Prostate gland (tissue), 2 donors: ENCODE data around the gene APOF. TPM values are rescaled to one million over a fixed set of nuclear protein-coding genes. Genes with fewer than 3 reads are reported as not detected.

Experiments used
- DNase-seq: peaks from one replicate; pipeline ENCODE4 v3.0.0-alpha.2; 2019; ENCODE audit warnings: low spot score
- H3K27ac ChIP-seq, 2 donors: fragments of 200-600 bp; sonication (generic); 2 replicates each; pipeline ENCODE4 v1.5.1; 2017 to 2019
- H3K27me3 ChIP-seq: fragments of 200-600 bp; sonication (generic); replicated peaks from 2 replicates; pipeline ENCODE4 v1.5.1; 2019; ENCODE audit not compliant: insufficient read depth
- H3K36me3 ChIP-seq, 2 donors: fragments of 200-600 bp; sonication (generic); 1 replicate in 1 of 2; 2 replicates in 1 of 2; pipeline versions ENCODE4 v1.5.1 to v1.8.1; 2017 to 2019
- H3K4me1 ChIP-seq: fragments of 200-600 bp; sonication (generic); replicated peaks from 2 replicates; pipeline ENCODE4 v1.5.1; 2019
- H3K4me3 ChIP-seq, 2 donors: fragments of 200-600 bp; sonication (generic); 2 replicates each; pipeline ENCODE4 v1.5.1; 2017 to 2019
- H3K9me3 ChIP-seq: fragments of 200-600 bp; sonication (generic); 2 replicates; pipeline ENCODE4 v1.5.1; 2017
- POLR2A ChIP-seq: fragments of 450-650 bp; IDR thresholded peaks from one replicate; pipeline ENCODE4 v1.6.1; 2016; ENCODE audit warnings: antibody characterized with exemption, mild to moderate bottlenecking
- POLR2AphosphoS5 ChIP-seq: sonication (generic); formaldehyde crosslinking; IDR thresholded peaks from one replicate; pipeline ENCODE4 v1.6.1; 2017; ENCODE audit warnings: antibody characterized with exemption
- whole genome bisulfite sequencing: methylation state at CpG from one replicate; pipeline ENCODE4 v1.1.5; 2018; 5-methylcytosine and 5-hydroxymethylcytosine counted together
- intact Hi-C: fragments of 100-400 bp; cut with DNase I; formaldehyde crosslinking; loops from one replicate; pipeline ENCODE4 v1.14.2; 2022
- total RNA-seq, 2 donors: library from RNA; depleted of rRNA; stranded (reverse); fragments of >200 nt; gene quantifications; one replicate each; pipeline ENCODE4 v1.1.0, GENCODE V29; 2016
- TF ChIP-seq, protein P1 (sequence below), 4 experiments: fragments of 200-600 bp in 2 of 4; fragments of 450-650 bp in 2 of 4; sonication (generic) in 2 of 4; IDR thresholded peaks; 1 replicate in 3 of 4; 2 replicates in 1 of 4; pipeline ENCODE4 v1.5.1; 2016 to 2019; ENCODE audit warnings: antibody characterized with exemption in 4 of 4, mild to moderate bottlenecking in 2 of 4, moderate library complexity in 2 of 4

APOF gene
- total RNA-seq, 2 donors from 2014 or later = 0.62 to 1.1 TPM

DNA sequence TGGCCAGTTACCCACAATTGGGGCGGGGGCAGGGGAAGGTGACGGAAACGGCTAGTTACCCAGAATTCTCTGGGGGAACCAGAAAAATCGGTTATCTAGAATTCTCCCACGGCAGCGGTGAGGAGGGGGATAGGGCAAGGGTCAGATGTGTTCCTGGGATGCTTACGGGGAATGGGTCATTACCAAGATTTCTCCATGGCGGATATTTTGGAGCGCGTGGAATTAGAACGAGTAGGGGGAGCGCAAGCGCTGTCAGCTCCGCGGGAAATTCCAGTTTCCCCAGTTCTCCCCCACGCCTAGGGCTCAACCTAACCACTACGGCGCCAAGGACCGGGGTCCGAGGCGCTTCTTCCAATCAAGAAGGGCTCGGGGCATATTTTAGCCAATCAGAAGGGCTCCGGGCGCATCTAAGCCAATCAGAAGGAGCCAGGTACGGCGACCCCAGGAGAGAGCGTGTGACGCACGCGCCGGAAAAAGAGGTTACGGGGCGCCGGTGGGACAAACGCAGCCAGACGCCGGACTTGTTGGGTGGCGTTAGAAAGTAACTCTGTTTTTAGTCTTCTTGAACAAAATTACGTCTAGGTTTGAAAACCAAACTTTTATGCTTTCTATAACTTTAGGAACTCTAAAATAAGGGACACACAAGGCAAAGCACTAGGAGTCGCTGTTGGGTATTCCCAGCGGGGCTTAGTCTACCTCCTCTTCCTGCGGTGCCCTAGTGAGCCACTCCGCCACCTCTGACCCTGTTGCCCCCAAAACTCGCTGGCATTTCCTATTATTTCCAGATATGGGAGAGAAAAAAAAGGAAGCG, 28.8 kb downstream of the APOF start, which contains the start of gene PAN2:
TSS of gene PAN2 (minus strand) at position 322 of the 811 bp plus-strand sequence. CDS start 906 bp downstream, outside the sequence.
- Histone ChIP-seq H3K36me3 (no peaks in the 10 kb centered on the region), H3K27me3 (no peaks in the 10 kb centered on the region), H3K4me3 (peak within 1 kb of the TSS; percentile 46 to 53), H3K9me3 (no peaks in the 10 kb centered on the region), H3K4me1 (no peaks in the 10 kb centered on the region), H3K27ac (peak within 1 kb of the TSS; percentile 88 to 89)
- intact Hi-C loops = no loop called here
- DNase-seq = peak; percentile 95
- under 1% methylated on average over 34 of the region's 45 CpGs for WGBS
- TF ChIP-seq, protein P1, sequence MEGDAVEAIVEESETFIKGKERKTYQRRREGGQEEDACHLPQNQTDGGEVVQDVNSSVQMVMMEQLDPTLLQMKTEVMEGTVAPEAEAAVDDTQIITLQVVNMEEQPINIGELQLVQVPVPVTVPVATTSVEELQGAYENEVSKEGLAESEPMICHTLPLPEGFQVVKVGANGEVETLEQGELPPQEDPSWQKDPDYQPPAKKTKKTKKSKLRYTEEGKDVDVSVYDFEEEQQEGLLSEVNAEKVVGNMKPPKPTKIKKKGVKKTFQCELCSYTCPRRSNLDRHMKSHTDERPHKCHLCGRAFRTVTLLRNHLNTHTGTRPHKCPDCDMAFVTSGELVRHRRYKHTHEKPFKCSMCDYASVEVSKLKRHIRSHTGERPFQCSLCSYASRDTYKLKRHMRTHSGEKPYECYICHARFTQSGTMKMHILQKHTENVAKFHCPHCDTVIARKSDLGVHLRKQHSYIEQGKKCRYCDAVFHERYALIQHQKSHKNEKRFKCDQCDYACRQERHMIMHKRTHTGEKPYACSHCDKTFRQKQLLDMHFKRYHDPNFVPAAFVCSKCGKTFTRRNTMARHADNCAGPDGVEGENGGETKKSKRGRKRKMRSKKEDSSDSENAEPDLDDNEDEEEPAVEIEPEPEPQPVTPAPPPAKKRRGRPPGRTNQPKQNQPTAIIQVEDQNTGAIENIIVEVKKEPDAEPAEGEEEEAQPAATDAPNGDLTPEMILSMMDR (IDR thresholded peaks at IDR 0.05) = peak in 3 of 4 experiments; percentile 53 to 73 (median 57)
- TF ChIP-seq POLR2AphosphoS5 (peak; percentile 94), POLR2A (peak; percentile 48)

DNA sequence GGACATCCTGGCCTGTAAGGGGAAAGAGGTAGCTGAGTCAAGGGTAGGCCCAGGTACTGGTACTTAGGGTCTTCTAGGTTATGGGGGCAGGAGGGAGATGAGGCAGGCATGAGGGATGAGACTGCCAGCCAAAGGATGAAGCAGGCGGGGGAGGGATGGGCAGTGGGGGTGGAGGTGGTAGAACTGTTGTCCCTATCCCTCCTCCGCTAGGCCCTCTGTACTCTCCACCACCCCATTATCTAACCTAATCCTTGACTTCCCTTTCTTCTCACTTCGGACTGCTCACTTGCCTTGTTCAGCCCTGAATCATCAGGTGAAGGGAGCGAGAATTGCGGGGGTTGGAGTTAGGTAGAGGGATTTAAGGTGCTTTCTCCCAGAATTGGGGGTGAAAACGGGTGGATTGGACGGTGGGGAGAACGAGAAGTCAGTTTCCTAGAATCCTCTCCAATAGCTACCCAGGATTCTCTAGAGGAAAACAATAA, 29.4 kb downstream of the APOF start:
- intact Hi-C loops = no loop called here
- WGBS = 14% methylated on average over 8 of the region's 8 CpGs
- Histone ChIP-seq H3K4me3 (peak overlapping the region; percentile 46 to 53), H3K27ac (peak overlapping the region; percentile 88 to 89), H3K27me3 (no peaks in the 10 kb centered on the region), H3K9me3 (no peaks in the 10 kb centered on the region), H3K4me1 (no peaks in the 10 kb centered on the region), H3K36me3 (no peaks in the 10 kb centered on the region)
- TF ChIP-seq POLR2A (no peak), POLR2AphosphoS5 (no peak)
- TF ChIP-seq, protein P1 (IDR thresholded peaks at IDR 0.05) = no peak
- DNase-seq = peak; percentile 6

DNA sequence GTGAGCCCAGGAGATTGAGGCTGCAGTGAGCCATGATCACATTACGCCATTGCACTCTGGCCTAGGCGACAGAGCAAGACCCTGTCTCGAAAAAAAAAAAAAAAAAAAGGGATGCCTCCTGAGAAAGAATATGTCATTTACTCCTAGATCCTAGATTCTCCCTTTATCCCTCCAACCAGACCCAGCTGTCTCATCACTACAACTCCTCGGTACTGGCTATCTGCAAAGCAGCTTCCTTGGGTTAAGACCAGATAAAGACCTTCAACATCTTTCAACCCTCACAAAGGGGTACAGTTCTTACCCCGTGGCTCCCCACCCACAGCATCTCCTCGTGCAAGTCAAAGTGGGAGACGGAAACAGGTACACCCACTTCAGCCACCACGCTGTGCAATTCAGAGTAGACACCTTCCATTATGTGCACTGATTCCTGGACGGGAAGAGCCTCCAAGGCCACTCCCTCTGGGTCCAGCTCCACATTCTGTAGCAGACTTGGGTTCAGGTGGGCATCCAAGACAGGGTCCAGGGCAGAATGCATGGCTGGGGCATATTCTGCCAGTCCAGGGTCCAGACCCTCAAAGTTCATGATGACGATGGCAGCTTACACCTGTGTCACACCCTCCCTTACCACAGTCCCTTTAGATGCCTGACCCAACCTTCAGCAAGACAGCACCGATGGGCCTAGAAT, 30.0 kb downstream of the APOF start:
- intact Hi-C loops = no loop called here
- H3K9me3 ChIP-seq = no peaks in the 10 kb centered on the region
- H3K27me3 ChIP-seq = no peaks in the 10 kb centered on the region
- peak overlapping the region; percentile 46 to 53 for H3K4me3 ChIP-seq
- WGBS = 95% methylated on average over 11 of the region's 11 CpGs
- H3K27ac ChIP-seq = peak overlapping the region; percentile 88 to 89
- no peak for TF ChIP-seq POLR2AphosphoS5
- TF ChIP-seq, protein P1 (IDR thresholded peaks at IDR 0.05) = no peak
- TF ChIP-seq POLR2A = no peak
- H3K36me3 ChIP-seq = no peaks in the 10 kb centered on the region
- no peak for DNase-seq
- H3K4me1 ChIP-seq = no peaks in the 10 kb centered on the region

DNA sequence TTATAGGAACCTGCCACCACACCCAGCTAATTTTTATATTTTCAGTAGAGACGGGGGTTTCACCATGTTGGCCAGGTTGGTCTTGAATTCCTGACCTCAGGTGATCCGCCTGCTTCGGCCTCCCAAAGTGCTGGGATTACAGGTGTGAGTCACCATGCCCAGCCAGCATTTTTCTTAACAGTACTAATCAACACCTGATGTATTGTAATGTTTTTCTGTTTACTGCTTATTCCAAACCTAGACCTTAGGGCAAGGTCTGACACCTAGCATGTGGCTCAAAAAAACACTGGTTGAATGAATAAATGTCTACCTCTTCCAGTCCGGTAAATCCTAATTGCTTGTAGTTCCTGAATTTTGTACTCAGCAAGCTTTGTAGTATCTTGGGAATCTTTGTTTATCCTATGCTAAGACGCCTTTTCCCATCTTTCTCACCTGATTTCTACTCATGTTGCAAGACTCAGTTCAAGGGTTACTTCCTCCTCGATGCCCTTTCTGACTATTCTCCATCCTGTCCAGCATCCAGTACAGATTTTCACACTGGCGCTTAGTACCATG, 31.6 kb downstream of the APOF start:
- TF ChIP-seq, protein P1 (IDR thresholded peaks at IDR 0.05) = no peak
- TF ChIP-seq POLR2A (no peak), POLR2AphosphoS5 (no peak)
- 97% methylated on average over 7 of the region's 7 CpGs for WGBS
- no peaks in the 10 kb centered on the region for H3K9me3 ChIP-seq
- H3K27me3 ChIP-seq = no peaks in the 10 kb centered on the region
- no peaks in the 10 kb centered on the region for H3K4me1 ChIP-seq
- no peaks in the 10 kb centered on the region for H3K36me3 ChIP-seq
- no peak overlapping the region for H3K4me3 ChIP-seq
- DNase-seq = no peak
- intact Hi-C loops = no loop called here
- H3K27ac ChIP-seq = no peak overlapping the region
